Left kidney (tissue), 2 donors: Measurements from ENCODE around the gene PEX5. TPM values are rescaled to one million over a fixed set of nuclear protein-coding genes. Genes with fewer than 3 reads are reported as not detected.
"Not testable (repeated sequence)": the region's sequence is repeated elsewhere in the genome, so short reads cannot be mapped to it uniquely, and the experiment has no call there.

Experiments used
- DNase-seq: peaks from one replicate; pipeline ENCODE4 v3.0.0-alpha.2; 2013
- polyA plus RNA-seq: library from polyadenylated mRNA; unstranded; fragments of 120-200 nt; gene quantifications from one replicate; pipeline ENCODE4 v1.2.1, GENCODE V29; 2013; ENCODE audit not compliant: insufficient read length

The PEX5 gene
- polyA plus RNA-seq, 1 donor: 50.7 TPM

- no peak for DNase-seq
These were observed 23.2 kb downstream of the PEX5 start for GRCh38 chr12:7212678-7213077.

- DNase-seq: not testable (repeated sequence)
These were observed 24.3 kb downstream of the PEX5 start for GRCh38 chr12:7213745-7214144.

- DNase-seq: no peak
These were observed 28.1 kb downstream of the PEX5 start for GRCh38 chr12:7217475-7218069.

- peak; percentile 69 for DNase-seq
These were observed 30.2 kb downstream of the PEX5 start for GRCh38 chr12:7219599-7220243.

GRCh38 chr12:7221486-7221885 lies 32.0 kb downstream of the PEX5 start:
- DNase-seq: no peak

- no peak for DNase-seq
These were observed 40.3 kb downstream of the PEX5 start for GRCh38 chr12:7229741-7230140.

- DNase-seq: no peak
These were observed 52.0 kb downstream of the PEX5 start for GRCh38 chr12:7241404-7242005.

- no peak for DNase-seq
These were observed 53.0 kb downstream of the PEX5 start for GRCh38 chr12:7242176-7243101.

- DNase-seq: not testable (repeated sequence)
These were observed 62.0 kb downstream of the PEX5 start for GRCh38 chr12:7251328-7251996.

GRCh38 chr12:7259060-7259459 lies 69.6 kb downstream of the PEX5 start:
- no peak for DNase-seq

Other genes with a start within 250 kb of the PEX5 start
- gene RNU7-1, start 245.9 kb upstream of the PEX5 start, polyA plus RNA-seq: not detected
- gene C12orf57, start 245.7 kb upstream of the PEX5 start, polyA plus RNA-seq: 118 TPM
- gene PTPN6, start 238.3 kb upstream of the PEX5 start, polyA plus RNA-seq: 21.9 TPM
- 236 TPM for gene PHB2, start 219.0 kb upstream of the PEX5 start, polyA plus RNA-seq
- 51.1 TPM for gene EMG1, start 218.8 kb upstream of the PEX5 start, polyA plus RNA-seq
- gene LPCAT3, start 171.2 kb upstream of the PEX5 start, polyA plus RNA-seq: 80.7 TPM
- 53.5 TPM for gene C1S, start 129.0 kb upstream of the PEX5 start, polyA plus RNA-seq
- gene C1R, start 97.2 kb upstream of the PEX5 start, polyA plus RNA-seq: 40.5 TPM
- gene C1RL, start 80.5 kb upstream of the PEX5 start, polyA plus RNA-seq: 46.0 TPM
- gene RBP5, start 60.8 kb upstream of the PEX5 start, polyA plus RNA-seq: 54.0 TPM
- 128 TPM for gene CLSTN3, start 59.3 kb upstream of the PEX5 start, polyA plus RNA-seq
- not detected for gene ACSM4, start 114.4 kb downstream of the PEX5 start, polyA plus RNA-seq